ENCODE results near the gene DIAPH3.

DNA sequence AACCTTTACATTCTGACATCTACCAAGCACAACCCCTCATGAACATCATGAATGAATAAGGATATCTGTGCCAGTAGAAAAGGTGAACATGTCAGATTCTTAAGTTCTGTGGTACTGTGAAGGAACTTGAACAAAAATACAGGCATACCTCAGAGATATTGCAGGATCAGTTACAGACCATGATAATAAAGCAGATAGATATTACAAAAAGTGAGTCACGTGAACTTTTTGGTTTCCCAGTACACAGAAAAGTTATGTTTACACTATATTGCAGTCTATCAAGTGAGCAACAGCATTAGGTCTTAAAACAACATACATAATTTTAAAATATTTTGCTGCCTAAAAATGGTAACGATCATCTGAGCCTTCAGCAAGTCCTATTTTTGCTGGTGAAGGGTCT is 101.2 kb downstream of the DIAPH3 start:
- TF ChIP-seq, protein P1, sequence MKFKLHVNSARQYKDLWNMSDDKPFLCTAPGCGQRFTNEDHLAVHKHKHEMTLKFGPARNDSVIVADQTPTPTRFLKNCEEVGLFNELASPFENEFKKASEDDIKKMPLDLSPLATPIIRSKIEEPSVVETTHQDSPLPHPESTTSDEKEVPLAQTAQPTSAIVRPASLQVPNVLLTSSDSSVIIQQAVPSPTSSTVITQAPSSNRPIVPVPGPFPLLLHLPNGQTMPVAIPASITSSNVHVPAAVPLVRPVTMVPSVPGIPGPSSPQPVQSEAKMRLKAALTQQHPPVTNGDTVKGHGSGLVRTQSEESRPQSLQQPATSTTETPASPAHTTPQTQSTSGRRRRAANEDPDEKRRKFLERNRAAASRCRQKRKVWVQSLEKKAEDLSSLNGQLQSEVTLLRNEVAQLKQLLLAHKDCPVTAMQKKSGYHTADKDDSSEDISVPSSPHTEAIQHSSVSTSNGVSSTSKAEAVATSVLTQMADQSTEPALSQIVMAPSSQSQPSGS (IDR thresholded peaks at IDR 0.05; ENCODE audit: low read length) = no peak
- no peak for TF ChIP-seq RFX5 (IDR thresholded peaks at IDR 0.05; ENCODE audit: borderline replicate concordance, low read depth, low read length)
- TF ChIP-seq, protein P2, sequence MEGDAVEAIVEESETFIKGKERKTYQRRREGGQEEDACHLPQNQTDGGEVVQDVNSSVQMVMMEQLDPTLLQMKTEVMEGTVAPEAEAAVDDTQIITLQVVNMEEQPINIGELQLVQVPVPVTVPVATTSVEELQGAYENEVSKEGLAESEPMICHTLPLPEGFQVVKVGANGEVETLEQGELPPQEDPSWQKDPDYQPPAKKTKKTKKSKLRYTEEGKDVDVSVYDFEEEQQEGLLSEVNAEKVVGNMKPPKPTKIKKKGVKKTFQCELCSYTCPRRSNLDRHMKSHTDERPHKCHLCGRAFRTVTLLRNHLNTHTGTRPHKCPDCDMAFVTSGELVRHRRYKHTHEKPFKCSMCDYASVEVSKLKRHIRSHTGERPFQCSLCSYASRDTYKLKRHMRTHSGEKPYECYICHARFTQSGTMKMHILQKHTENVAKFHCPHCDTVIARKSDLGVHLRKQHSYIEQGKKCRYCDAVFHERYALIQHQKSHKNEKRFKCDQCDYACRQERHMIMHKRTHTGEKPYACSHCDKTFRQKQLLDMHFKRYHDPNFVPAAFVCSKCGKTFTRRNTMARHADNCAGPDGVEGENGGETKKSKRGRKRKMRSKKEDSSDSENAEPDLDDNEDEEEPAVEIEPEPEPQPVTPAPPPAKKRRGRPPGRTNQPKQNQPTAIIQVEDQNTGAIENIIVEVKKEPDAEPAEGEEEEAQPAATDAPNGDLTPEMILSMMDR (IDR thresholded peaks at IDR 0.05; ENCODE audit: control extremely low read depth in 1 of 3, insufficient read depth in 1 of 3, low read depth in 1 of 3, low read length in 3 of 3) = no peak

Measured in H1 (cell line).